ENCODE results near the gene FAM237B. TPM values are rescaled to one million over a fixed set of nuclear protein-coding genes. Genes with fewer than 3 reads are reported as not detected.
A peak's percentile ranks its signal among the peaks of the same experiment; 100 is the strongest.
"Not testable (repeated sequence)": the region's sequence is repeated elsewhere in the genome, so short reads cannot be mapped to it uniquely, and the experiment has no call there.

Gene FAM237B
- total and polyA plus RNA-seq, 2 donors from 2014 or later = not detected

- intact Hi-C loops (cut with DNase I) = no loop called here
- no peak overlapping the region for H3K27ac ChIP-seq (ENCODE audit: low read depth in 2 of 2, low read length in 2 of 2)
- DNase-seq = no peak
- peak overlapping the region in 2 of 3 donors; percentile 97 to 98 for H3K4me3 ChIP-seq (ENCODE audit: low read length in 3 of 3)
- no peaks in the 10 kb centered on the region for H3K36me3 ChIP-seq (ENCODE audit: control insufficient read depth in 2 of 3, insufficient read depth in 3 of 3, low read length in 3 of 3)
- H3K4me1 ChIP-seq (ENCODE audit: control insufficient read depth in 2 of 3, insufficient read depth in 2 of 3, low read depth in 1 of 3, low read length in 3 of 3) = peaks cover 0 to 6% (median 6%) of the 10 kb centered on the region in 3 donors
- no peaks in the 10 kb centered on the region for H3K27me3 ChIP-seq (ENCODE audit: control insufficient read depth, insufficient read depth, low read length)
- TF ChIP-seq CTCF (IDR thresholded peaks at IDR 0.05; ENCODE audit: borderline replicate concordance, extremely low read depth, insufficient read depth) = no peak
- no peak for FAIRE-seq
- H3K9ac ChIP-seq (ENCODE audit: low read length in 3 of 3) = no peak overlapping the region
- no peaks in the 10 kb centered on the region for H3K9me3 ChIP-seq (ENCODE audit: control insufficient read depth in 2 of 3, insufficient read depth in 1 of 3, low read length in 3 of 3)
Observed at GRCh38 chr7:90345016-90345415, 23.9 kb upstream of the FAM237B start.

GRCh38 chr7:90337106-90337505, 16.0 kb upstream of the FAM237B start:
- no peak overlapping the region for H3K9ac ChIP-seq (ENCODE audit: low read length in 3 of 3)
- H3K4me1 ChIP-seq (ENCODE audit: control insufficient read depth in 2 of 3, insufficient read depth in 2 of 3, low read depth in 1 of 3, low read length in 3 of 3) = no peaks in the 10 kb centered on the region
- no peak for FAIRE-seq
- no peak overlapping the region for H3K27ac ChIP-seq (ENCODE audit: low read depth in 2 of 2, low read length in 2 of 2)
- H3K36me3 ChIP-seq (ENCODE audit: control insufficient read depth in 2 of 3, insufficient read depth in 3 of 3, low read length in 3 of 3) = no peaks in the 10 kb centered on the region
- H3K27me3 ChIP-seq (ENCODE audit: control insufficient read depth, insufficient read depth, low read length) = no peaks in the 10 kb centered on the region
- intact Hi-C loops (cut with DNase I) = no loop called here
- no peaks in the 10 kb centered on the region for H3K9me3 ChIP-seq (ENCODE audit: control insufficient read depth in 2 of 3, insufficient read depth in 1 of 3, low read length in 3 of 3)
- H3K4me3 ChIP-seq (ENCODE audit: low read length in 3 of 3) = no peak overlapping the region
- DNase-seq = no peak
- TF ChIP-seq CTCF (IDR thresholded peaks at IDR 0.05; ENCODE audit: borderline replicate concordance, extremely low read depth, insufficient read depth) = no peak

- H3K27me3 ChIP-seq (ENCODE audit: control insufficient read depth, insufficient read depth, low read length); H3K27ac ChIP-seq (ENCODE audit: low read depth in 2 of 2, low read length in 2 of 2); H3K9ac ChIP-seq (ENCODE audit: low read length in 3 of 3); H3K9me3 ChIP-seq (ENCODE audit: control insufficient read depth in 2 of 3, insufficient read depth in 1 of 3, low read length in 3 of 3); H3K4me3 ChIP-seq (ENCODE audit: low read length in 3 of 3); intact Hi-C loops (cut with DNase I); H3K4me1 ChIP-seq (ENCODE audit: control insufficient read depth in 2 of 3, insufficient read depth in 2 of 3, low read depth in 1 of 3, low read length in 3 of 3); DNase-seq; H3K36me3 ChIP-seq (ENCODE audit: control insufficient read depth in 2 of 3, insufficient read depth in 3 of 3, low read length in 3 of 3); FAIRE-seq: not testable (repeated sequence)
Observed at GRCh38 chr7:90334926-90335325, 13.8 kb upstream of the FAM237B start.

GRCh38 chr7:90334193-90334843, 13.2 kb upstream of the FAM237B start:
- Histone ChIP-seq H3K36me3 (ENCODE audit: control insufficient read depth in 2 of 3, insufficient read depth in 3 of 3, low read length in 3 of 3) (no peaks in the 10 kb centered on the region), H3K4me3 (ENCODE audit: low read length in 3 of 3) (no peak overlapping the region), H3K9ac (ENCODE audit: low read length in 3 of 3) (no peak overlapping the region), H3K27ac (ENCODE audit: low read depth in 2 of 2, low read length in 2 of 2) (no peak overlapping the region), H3K27me3 (ENCODE audit: control insufficient read depth, insufficient read depth, low read length) (no peaks in the 10 kb centered on the region), H3K4me1 (ENCODE audit: control insufficient read depth in 2 of 3, insufficient read depth in 2 of 3, low read depth in 1 of 3, low read length in 3 of 3) (no peaks in the 10 kb centered on the region), H3K9me3 (ENCODE audit: control insufficient read depth in 2 of 3, insufficient read depth in 1 of 3, low read length in 3 of 3) (no peaks in the 10 kb centered on the region)
- FAIRE-seq = no peak
- DNase-seq = peak in 1 of 5 donors; percentile 71
- intact Hi-C loops (cut with DNase I) = no loop called here
- TF ChIP-seq CTCF (IDR thresholded peaks at IDR 0.05; ENCODE audit: borderline replicate concordance, extremely low read depth, insufficient read depth) = no peak

Measured in kidney (tissue), 14 donors.